Loucy (cell line): Measurements from ENCODE around the gene CACNB2.

ENCODE experiments used
- CTCF ChIP-seq: fragments of 200-600 bp; sonication (generic); conservative IDR thresholded peaks from 2 replicates; pipeline ENCODE4 v1.5.1; 2014; ENCODE audit warnings: mild to moderate bottlenecking, antibody characterized with exemption, low read length
- EZH2phosphoT487 ChIP-seq: fragments of 200-600 bp; IDR thresholded peaks from 2 replicates; pipeline ENCODE4 v1.6.1; 2018; ENCODE audit warnings: antibody characterized with exemption, mild to moderate bottlenecking, moderate library complexity, borderline replicate concordance

- TF ChIP-seq CTCF (no peak), EZH2phosphoT487 (no peak)
These were observed 18.6 kb downstream of the CACNB2 start for GRCh38 chr10:18158773-18159265.
